GM21786 (cell line): Measurements from ENCODE around the gene AREG.
"Not testable (repeated sequence)": the region's sequence is repeated elsewhere in the genome, so short reads cannot be mapped to it uniquely, and the experiment has no call there.

ENCODE experiments used
- ATAC-seq: cut with Tn5 transposase; IDR thresholded peaks from one replicate; pipeline ENCODE4 v1.9.1; 2021; ENCODE audit not compliant: unreplicated experiment

Gene AREG

GRCh38 chr4:74444891-74445642 lies at the start of gene AREG:
TSS of gene AREG (plus strand) at chr4:74445136. CDS start at chr4:74445346, 210 bp downstream.
- ATAC-seq = peak; percentile 73

DNA sequence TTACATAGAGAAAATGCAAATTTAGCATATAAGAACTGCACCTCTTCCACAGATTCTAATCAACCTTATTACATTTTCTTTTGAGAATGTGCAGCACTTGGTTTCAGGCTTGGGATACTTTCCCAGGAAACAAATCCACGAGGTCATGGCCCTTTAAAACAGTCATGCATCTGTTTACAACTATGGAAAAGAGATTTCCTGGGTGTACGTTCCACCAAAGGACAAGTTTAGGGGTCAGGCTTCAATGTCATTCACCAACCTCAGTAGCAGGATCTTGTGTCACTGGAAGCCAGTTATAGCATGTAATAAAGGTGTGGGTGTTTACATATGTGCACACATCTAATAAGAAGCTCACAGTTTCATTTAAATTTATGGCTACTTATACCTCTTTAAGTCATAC lies 49.3 kb upstream of the AREG start:
- no peak for ATAC-seq

- no peak for ATAC-seq
Measured at GRCh38 chr4:74397748-74398426, 47.0 kb upstream of the AREG start.

DNA sequence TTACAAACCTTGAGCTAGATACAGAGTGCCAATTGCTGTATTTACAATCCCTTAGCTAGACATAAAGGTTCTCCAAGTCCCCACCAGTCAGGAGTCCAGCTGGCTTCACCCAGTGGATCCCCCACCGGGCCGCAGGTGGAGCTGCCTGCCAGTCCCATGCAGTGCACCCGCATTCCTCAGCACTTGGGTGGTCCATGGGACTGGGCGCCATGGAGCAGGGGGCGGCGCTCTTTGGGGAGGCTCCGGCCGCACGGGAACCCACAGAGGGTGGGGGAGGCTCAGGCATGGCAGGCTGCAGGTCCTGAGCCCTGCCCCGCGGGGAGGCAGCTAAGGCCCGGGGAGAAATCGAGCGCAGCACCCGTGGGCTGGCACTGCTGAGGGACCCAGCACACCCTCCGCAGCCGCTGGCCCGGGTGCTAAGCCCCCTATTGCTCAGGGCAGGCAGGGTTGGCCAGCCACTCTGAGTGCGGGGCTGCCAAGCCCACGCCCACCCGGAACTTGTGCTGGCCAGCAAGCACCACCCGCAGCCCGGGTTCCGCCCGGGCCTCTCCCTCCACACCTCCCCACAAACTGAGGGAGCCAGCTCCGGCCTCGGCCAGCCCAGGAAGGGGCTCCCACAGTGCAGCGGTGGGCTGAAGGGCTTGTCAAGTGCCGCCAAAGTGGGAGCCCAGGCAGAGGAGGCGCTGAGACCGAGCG lies 45.9 kb upstream of the AREG start:
- not testable (repeated sequence) for ATAC-seq

DNA sequence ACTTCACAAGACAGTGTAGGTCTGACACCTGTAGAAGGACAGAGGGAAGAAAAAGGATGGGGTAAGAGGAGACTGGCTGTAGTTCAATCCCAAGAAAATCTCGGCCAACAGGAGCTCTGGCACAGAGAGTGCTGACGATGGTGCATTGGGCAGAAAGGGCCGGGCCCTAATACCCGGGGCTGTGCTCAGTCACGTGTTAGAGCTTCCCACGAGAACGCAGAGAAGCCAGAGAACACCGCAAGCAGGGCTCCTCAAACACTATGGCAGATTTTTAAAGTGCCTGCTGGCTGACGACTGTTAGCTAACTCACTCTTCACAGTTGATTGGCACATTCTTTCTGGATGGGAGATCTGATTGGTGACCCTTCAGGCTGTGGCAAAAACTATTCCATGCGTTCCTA lies 44.5 kb upstream of the AREG start:
- no peak for ATAC-seq

- peak; percentile 95 for ATAC-seq
Measured at GRCh38 chr4:74402692-74403456, 42.1 kb upstream of the AREG start.

DNA sequence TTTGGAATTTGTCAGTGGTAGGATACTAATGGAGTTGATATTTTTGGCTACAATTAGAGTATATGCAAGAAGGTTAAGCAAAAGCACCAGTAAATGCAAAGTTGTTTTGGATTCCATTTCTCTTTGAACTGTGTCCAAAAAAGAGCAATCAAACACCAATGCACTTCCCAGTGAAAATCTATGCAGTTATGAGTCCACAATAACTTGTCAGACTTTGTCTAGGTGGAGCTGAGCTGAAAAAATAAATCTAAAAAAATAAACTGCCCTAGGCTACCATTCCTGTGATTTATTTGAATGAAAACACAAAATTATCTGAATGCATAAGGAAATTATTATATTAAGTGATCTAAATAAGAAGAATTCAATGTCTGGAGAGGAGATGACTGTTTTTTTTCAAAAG lies 37.0 kb upstream of the AREG start:
- no peak for ATAC-seq

- no peak for ATAC-seq
Measured at GRCh38 chr4:74408639-74409038, 36.3 kb upstream of the AREG start.

GRCh38 chr4:74410272-74410671 lies 34.7 kb upstream of the AREG start:
- no peak for ATAC-seq

DNA sequence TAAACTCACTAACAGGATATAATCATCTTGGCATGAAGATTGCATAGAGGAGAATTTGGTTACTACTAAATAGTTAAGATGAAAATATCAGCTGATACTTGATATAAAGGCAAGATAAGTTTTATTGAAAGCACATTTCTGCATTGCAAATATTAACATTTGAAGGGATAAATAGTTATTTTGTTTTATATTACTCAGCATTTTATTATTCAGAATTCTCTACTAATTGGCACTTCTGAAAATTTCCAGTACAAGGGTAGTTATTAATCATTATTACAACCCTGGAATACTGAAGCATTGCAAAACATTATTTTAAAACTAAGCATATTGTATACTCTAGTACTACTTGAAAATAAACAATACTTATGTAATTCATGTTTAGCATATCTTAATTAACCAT lies 32.7 kb upstream of the AREG start:
- no peak for ATAC-seq

DNA sequence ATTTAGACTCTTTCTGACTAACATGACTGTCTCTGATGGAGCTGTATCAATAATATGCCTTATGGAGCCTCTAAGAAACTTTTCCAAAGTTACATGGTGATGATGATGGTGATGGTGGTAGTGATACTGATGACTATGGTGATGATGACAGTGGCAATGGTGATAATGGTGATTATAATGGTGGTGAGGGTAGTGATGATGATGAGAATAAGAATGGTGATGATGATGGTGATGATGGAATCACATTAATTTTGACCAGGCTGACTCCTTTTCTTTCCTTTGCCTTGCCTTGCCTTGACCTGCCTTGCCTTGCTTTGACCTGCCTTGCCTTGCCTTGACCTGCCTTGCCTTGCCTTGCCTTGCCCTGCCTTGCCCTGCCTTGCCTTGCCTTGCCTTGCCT lies 31.7 kb upstream of the AREG start:
- no peak for ATAC-seq

DNA sequence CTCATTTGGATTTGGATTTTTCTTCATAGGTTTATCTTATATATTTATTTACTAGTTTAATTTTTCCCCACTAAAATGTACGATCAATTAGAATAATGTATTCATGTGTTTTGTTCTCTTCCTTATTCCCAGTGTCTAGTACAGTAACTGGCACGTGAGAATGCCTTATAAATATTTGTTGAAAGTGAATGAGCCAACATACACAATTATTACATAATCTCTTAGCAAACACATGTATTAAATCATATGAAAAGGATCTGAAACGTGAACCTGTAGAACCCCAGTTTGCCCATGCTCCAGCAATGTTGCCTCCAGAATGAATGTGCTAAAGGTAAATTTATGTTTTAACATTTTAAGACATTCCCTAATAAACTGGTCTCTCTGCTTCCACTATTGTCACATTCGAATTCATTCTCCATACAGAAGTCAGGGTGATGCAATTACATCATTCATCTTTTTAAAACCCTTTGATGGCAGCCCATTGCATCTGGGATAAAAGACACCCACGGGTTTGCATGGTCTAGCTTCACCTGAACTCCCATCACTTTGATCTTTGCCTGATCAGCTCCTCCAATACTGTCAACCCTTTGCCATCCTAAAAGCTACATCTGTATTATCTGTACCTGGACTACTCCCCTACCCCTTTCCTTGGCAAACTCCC lies 30.7 kb upstream of the AREG start:
- ATAC-seq = no peak

DNA sequence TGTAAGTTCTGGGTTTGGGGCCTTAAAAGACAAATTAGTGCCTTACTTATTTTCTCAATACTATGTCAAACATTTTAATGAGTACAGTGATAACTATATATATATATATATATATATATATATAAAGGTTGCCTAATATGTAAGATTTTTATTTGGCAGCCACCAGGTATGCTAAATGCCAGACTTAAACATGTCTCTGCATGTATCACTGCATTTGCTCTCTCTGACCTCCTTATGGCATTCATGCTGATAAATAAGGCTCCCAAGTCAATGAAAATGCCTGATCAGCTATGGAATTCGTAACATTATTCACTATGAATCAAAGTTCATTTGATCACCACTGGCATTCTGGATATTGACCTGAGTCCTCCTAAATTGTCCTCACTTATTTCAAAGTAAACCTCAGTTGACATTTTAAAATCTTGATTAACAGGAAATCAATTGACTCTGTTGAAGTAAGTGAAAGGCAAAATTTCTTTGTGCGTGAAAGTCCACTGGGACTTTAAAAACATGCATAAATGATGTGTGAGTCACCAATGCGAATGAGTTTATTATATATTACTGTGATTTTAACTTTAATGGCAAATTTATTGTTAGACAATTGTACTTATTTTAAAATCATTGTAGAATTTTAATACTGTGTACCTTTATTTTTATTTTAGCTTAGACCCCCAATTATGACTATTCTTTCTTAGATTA lies 29.2 kb upstream of the AREG start:
- no peak for ATAC-seq

- no peak for ATAC-seq
Measured at GRCh38 chr4:74418063-74418670, 26.8 kb upstream of the AREG start.

- no peak for ATAC-seq
Measured at GRCh38 chr4:74420863-74421262, 24.1 kb upstream of the AREG start.

DNA sequence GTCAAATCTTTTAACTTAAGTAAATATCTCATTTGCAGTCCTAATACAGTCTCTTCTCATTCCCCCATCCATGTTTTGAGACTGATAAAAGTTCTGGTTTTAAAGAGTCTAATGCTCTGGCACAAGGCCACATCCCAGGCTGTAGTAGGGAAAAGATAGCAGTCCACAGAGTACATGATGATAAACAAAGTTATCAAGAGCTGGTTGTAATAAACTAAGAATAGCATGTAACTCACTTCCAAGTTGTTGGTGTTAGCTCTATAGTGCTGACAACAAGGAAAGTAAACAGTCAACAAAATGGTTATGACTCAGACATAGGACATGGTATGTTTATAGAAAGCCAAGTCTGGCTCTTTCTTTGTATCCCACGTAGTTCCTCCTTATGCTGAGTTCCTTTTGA lies 21.8 kb upstream of the AREG start:
- no peak for ATAC-seq

- no peak for ATAC-seq
Measured at GRCh38 chr4:74424111-74424510, 20.8 kb upstream of the AREG start.

GRCh38 chr4:74426101-74426500 lies 18.8 kb upstream of the AREG start:
- ATAC-seq = no peak

GRCh38 chr4:74428276-74428675 lies 16.7 kb upstream of the AREG start:
- ATAC-seq = no peak
